ENCODE results near the gene CCDC51.
A peak's percentile ranks its signal among the peaks of the same experiment; 100 is the strongest.

Gene CCDC51

GRCh38 chr3:48400824-48401433, 39.0 kb downstream of the CCDC51 start:
- Histone ChIP-seq H3K9me3 (ENCODE audit: control insufficient read depth, low read length) (no peaks in the 10 kb centered on the region), H3K36me3 (ENCODE audit: control insufficient read depth, insufficient read depth, low read length) (peaks cover 16% of the 10 kb centered on the region), H3K27me3 (ENCODE audit: control insufficient read depth, insufficient read depth, low read length, poor library complexity, severe bottlenecking) (no peaks in the 10 kb centered on the region), H3K4me1 (ENCODE audit: control insufficient read depth, insufficient read depth, low read length) (no peaks in the 10 kb centered on the region), H3K27ac (ENCODE audit: insufficient read depth, low read depth, low read length, poor library complexity, severe bottlenecking) (no peak overlapping the region), H3K4me3 (ENCODE audit: insufficient read depth, low read depth, low read length) (no peak overlapping the region)
- WGBS, 2 experiments, result 84 to 86% methylated on average over 6 of the region's 6 CpGs

DNA sequence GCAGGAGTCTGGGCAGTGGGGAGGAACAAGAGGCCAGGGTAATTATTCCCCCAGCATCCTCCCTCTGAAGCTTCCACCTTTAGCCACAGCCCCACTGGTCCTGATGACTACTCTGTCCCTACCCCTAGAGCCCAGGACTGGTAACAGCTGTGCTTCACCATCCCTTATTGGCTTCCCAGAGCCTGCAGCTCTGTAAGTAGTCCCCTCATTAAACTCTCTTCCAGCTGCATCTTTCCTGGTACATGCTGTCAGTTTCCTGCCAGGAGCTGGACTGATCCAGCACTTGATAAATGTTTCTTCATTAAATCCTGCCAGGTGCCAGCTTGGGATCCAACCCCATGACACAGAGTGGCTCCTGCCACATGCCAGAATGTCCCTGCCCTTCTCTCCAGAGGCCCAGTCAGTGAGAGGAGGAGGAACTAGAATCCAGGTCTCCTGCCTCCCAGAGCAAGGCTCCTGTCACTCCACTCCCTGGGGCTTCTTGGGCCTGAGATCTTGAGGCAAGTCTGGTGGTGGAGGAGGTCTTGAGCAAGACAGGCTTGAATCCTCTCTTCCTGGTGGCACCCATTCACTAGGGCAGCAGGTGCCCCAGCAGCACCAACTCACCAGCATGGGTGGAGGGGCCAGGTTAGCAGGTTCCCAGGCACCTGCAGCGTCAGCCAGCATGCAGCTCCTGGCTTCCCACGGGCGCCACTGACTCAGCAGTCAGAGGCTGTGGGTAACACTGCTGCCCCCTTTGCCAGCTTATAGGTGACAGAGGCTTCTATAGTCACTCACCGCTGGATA, 40.3 kb downstream of the CCDC51 start:
- WGBS, 2 experiments, result 87 to 88% methylated on average over 4 of the region's 4 CpGs
- Histone ChIP-seq H3K4me1 (ENCODE audit: control insufficient read depth, insufficient read depth, low read length) (no peaks in the 10 kb centered on the region), H3K9me3 (ENCODE audit: control insufficient read depth, low read length) (no peaks in the 10 kb centered on the region), H3K36me3 (ENCODE audit: control insufficient read depth, insufficient read depth, low read length) (peaks cover 5% of the 10 kb centered on the region), H3K4me3 (ENCODE audit: insufficient read depth, low read depth, low read length) (no peak overlapping the region), H3K27me3 (ENCODE audit: control insufficient read depth, insufficient read depth, low read length, poor library complexity, severe bottlenecking) (no peaks in the 10 kb centered on the region), H3K27ac (ENCODE audit: insufficient read depth, low read depth, low read length, poor library complexity, severe bottlenecking) (peak overlapping the region; percentile 5)

GRCh38 chr3:48398701-48399386, 41.1 kb downstream of the CCDC51 start:
- H3K4me3 ChIP-seq (ENCODE audit: insufficient read depth, low read depth, low read length), result no peak overlapping the region
- 84 to 87% methylated on average over 11 of the region's 11 CpGs for WGBS, 2 experiments
- no peak overlapping the region for H3K27ac ChIP-seq (ENCODE audit: insufficient read depth, low read depth, low read length, poor library complexity, severe bottlenecking)
- peaks cover 4% of the 10 kb centered on the region for H3K36me3 ChIP-seq (ENCODE audit: control insufficient read depth, insufficient read depth, low read length)
- H3K27me3 ChIP-seq (ENCODE audit: control insufficient read depth, insufficient read depth, low read length, poor library complexity, severe bottlenecking), result no peaks in the 10 kb centered on the region
- H3K9me3 ChIP-seq (ENCODE audit: control insufficient read depth, low read length), result no peaks in the 10 kb centered on the region
- H3K4me1 ChIP-seq (ENCODE audit: control insufficient read depth, insufficient read depth, low read length), result no peaks in the 10 kb centered on the region

DNA sequence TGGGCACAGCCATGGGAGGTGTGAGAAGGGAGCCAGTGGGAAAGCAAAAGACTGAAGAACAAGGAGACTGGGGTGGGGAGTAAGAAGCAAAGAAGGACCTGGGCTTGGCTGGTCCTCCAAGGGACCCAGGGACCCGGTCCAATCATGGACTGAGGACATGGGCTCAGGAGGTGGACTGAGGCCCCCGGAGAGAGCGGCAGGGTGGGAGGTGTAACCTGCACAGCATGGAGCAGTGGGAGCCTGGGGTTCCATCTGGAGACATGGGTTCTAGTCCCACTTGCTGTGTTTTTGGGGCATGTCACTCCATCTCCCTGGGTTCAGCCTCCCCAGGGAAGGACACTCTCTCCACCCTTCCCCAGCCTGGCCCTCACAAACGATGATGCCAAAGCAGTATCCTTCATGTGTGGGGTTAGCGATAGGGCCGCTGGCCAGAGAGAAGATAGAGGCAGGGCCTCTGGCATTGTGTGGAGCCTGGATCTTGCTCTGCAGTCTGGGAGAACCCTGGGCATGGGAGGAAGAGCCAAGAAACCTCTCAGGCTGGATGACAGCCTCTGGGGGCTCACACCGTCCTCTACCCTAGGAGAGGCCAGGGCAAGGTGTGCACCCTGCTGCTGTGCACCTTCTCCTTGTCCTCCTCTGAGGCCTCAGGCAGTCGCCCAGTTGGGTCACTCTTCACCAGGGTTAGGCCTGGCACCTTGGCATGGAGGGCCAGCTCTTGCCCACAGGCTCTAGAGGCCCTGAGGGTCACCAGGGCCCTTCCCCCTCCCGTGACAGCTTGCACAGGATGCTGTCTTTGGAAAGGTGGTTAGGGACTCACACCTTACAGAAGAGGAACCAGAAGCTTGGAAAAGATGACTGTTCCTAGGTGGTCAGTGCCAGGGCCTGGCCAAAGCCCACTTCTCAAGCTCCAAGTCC, 41.9 kb downstream of the CCDC51 start:
- H3K4me1 ChIP-seq (ENCODE audit: control insufficient read depth, insufficient read depth, low read length), result no peaks in the 10 kb centered on the region
- no peaks in the 10 kb centered on the region for H3K9me3 ChIP-seq (ENCODE audit: control insufficient read depth, low read length)
- no peak overlapping the region for H3K27ac ChIP-seq (ENCODE audit: insufficient read depth, low read depth, low read length, poor library complexity, severe bottlenecking)
- H3K27me3 ChIP-seq (ENCODE audit: control insufficient read depth, insufficient read depth, low read length, poor library complexity, severe bottlenecking), result no peaks in the 10 kb centered on the region
- H3K4me3 ChIP-seq (ENCODE audit: insufficient read depth, low read depth, low read length), result no peak overlapping the region
- 89 to 90% methylated on average over 9 of the region's 9 CpGs for WGBS, 2 experiments
- H3K36me3 ChIP-seq (ENCODE audit: control insufficient read depth, insufficient read depth, low read length), result no peaks in the 10 kb centered on the region

- Histone ChIP-seq H3K4me3 (ENCODE audit: insufficient read depth, low read depth, low read length) (no peak overlapping the region), H3K9me3 (ENCODE audit: control insufficient read depth, low read length) (no peaks in the 10 kb centered on the region), H3K36me3 (ENCODE audit: control insufficient read depth, insufficient read depth, low read length) (no peaks in the 10 kb centered on the region), H3K27ac (ENCODE audit: insufficient read depth, low read depth, low read length, poor library complexity, severe bottlenecking) (no peak overlapping the region), H3K27me3 (ENCODE audit: control insufficient read depth, insufficient read depth, low read length, poor library complexity, severe bottlenecking) (no peaks in the 10 kb centered on the region), H3K4me1 (ENCODE audit: control insufficient read depth, insufficient read depth, low read length) (no peaks in the 10 kb centered on the region)
- WGBS, 2 experiments, result 72 to 80% methylated on average over 3 of the region's 3 CpGs
Measured at GRCh38 chr3:48395714-48396113, 44.2 kb downstream of the CCDC51 start.

GRCh38 chr3:48394391-48394790, 45.5 kb downstream of the CCDC51 start:
- no peaks in the 10 kb centered on the region for H3K9me3 ChIP-seq (ENCODE audit: control insufficient read depth, low read length)
- no peaks in the 10 kb centered on the region for H3K4me1 ChIP-seq (ENCODE audit: control insufficient read depth, insufficient read depth, low read length)
- 98 to 100% methylated on average over 2 of the region's 2 CpGs for WGBS, 2 experiments
- H3K27ac ChIP-seq (ENCODE audit: insufficient read depth, low read depth, low read length, poor library complexity, severe bottlenecking), result no peak overlapping the region
- no peaks in the 10 kb centered on the region for H3K36me3 ChIP-seq (ENCODE audit: control insufficient read depth, insufficient read depth, low read length)
- no peaks in the 10 kb centered on the region for H3K27me3 ChIP-seq (ENCODE audit: control insufficient read depth, insufficient read depth, low read length, poor library complexity, severe bottlenecking)
- no peak overlapping the region for H3K4me3 ChIP-seq (ENCODE audit: insufficient read depth, low read depth, low read length)

DNA sequence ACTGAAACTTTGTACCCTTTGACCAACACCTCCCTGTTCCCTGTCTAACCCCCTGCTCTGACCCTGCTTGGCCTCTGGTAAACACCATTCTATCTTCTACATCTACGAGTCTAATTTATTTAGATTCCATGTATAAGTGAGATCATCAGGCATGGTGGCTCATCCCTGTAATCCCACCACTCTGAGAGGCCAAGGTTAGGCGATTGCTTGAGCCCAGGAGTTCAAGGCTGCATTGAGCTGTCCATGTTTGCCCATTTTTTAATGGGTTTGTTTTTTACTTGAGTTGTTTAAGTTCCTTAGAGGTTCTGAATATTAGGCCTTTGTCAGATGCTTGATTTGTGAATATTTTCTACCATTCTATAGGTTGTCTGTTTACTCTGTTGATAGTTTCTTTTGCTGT, 51.0 kb downstream of the CCDC51 start:
- H3K27me3 ChIP-seq (ENCODE audit: control insufficient read depth, insufficient read depth, low read length, poor library complexity, severe bottlenecking), result no peaks in the 10 kb centered on the region
- H3K27ac ChIP-seq (ENCODE audit: insufficient read depth, low read depth, low read length, poor library complexity, severe bottlenecking), result no peak overlapping the region
- no peaks in the 10 kb centered on the region for H3K9me3 ChIP-seq (ENCODE audit: control insufficient read depth, low read length)
- H3K4me3 ChIP-seq (ENCODE audit: insufficient read depth, low read depth, low read length), result no peak overlapping the region
- WGBS, 2 experiments, result 89 to 90% methylated on average over 2 of the region's 2 CpGs
- H3K4me1 ChIP-seq (ENCODE audit: control insufficient read depth, insufficient read depth, low read length), result no peaks in the 10 kb centered on the region
- no peaks in the 10 kb centered on the region for H3K36me3 ChIP-seq (ENCODE audit: control insufficient read depth, insufficient read depth, low read length)

- Histone ChIP-seq H3K9me3 (ENCODE audit: control insufficient read depth, low read length) (no peaks in the 10 kb centered on the region), H3K27me3 (ENCODE audit: control insufficient read depth, insufficient read depth, low read length, poor library complexity, severe bottlenecking) (no peaks in the 10 kb centered on the region), H3K4me1 (ENCODE audit: control insufficient read depth, insufficient read depth, low read length) (no peaks in the 10 kb centered on the region), H3K27ac (ENCODE audit: insufficient read depth, low read depth, low read length, poor library complexity, severe bottlenecking) (no peak overlapping the region), H3K4me3 (ENCODE audit: insufficient read depth, low read depth, low read length) (no peak overlapping the region), H3K36me3 (ENCODE audit: control insufficient read depth, insufficient read depth, low read length) (no peaks in the 10 kb centered on the region)
Measured at GRCh38 chr3:48387634-48388033, 52.3 kb downstream of the CCDC51 start.
